Measurements from ENCODE around the gene FAM120B. TPM values are rescaled to one million over a fixed set of nuclear protein-coding genes. Genes with fewer than 3 reads are reported as not detected.

Gene FAM120B
- total RNA-seq, 1 experiment from 2014 or later: 6.0 TPM

DNA sequence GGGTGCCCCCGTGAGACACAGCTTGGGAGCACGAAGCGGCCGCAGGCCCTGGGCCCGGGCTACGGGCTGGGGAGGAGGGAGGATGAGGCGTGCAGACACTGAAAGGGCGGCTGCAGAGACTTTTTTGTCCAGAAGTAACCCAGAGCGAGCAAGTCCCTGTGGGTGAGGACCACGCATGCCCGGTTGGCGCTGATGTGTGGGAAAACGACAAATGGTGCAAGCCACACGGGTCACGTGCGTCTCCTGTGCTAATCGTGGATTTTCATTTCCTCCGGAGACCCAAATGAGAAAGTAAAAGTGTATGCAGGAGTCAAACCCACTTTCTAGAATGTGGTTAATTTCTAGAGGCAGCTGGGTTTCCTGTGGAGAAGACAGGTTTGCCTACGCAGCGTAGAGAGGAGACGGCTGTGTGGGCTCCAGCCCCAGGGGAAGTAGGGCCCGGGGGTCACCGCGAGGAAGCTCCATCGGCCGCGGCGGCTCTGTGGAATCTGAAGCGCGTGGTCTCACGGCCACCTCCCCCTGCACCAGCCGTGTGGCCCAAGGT lies 34.7 kb upstream of the FAM120B start:
- no peak for DNase-seq (ENCODE audit: extremely low read depth, low read depth)

DNA sequence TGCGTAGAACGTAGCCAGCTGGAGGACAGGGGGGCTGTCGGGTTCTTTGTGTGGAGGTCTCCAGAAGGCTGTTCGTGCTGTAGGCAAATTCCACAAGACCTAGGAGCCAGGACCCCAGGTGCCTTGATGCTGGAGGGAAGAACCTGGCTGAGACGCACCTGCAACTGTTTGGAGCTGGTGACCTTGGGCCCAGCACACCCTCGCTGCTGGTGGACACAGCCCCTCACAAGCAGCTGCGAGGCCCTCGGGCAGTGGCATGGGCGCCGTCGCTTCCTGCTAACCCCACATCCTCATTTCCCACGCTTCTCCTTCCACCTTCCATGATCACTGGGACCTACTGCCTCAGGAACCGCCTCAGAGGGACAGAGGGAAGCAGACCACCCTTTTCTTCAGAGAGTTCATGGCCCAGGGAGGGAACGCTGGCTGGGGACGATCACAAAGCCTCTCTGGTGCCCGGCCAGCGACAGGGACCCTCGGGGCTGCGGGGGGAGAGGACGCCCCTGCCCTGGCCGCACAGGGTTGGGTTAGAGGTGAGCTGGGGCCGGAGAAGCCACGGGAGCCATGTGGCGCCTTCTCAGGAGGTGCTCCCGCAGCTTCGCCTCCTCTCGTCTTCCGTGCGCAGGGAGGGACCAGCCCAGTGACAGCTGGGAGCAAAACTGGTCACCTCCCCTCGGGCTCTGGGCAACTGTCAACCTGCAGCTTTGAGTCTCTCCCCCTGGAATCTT lies 34.1 kb upstream of the FAM120B start:
- no peak for DNase-seq (ENCODE audit: extremely low read depth, low read depth)

DNA sequence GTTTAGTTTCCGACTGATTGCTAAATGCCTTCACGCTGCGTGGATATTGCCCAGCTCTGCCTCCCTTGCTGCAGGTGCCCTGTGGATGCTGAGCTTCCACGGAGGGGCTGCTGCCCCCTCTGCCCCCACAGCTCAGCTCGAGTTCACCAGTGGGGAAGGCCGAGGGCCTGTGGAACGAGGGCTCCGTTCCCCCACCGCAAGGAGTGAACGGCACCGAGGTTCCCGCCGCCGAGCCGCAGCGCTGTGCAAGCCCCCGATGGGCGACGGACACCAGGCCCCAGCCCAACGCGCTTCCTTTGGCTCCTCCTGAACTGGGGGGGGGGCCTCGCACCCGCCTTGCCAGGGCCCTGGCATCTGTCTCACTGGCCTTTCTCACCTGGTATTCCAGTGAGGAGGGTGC lies 33.4 kb upstream of the FAM120B start:
- DNase-seq (ENCODE audit: extremely low read depth, low read depth): no peak

DNA sequence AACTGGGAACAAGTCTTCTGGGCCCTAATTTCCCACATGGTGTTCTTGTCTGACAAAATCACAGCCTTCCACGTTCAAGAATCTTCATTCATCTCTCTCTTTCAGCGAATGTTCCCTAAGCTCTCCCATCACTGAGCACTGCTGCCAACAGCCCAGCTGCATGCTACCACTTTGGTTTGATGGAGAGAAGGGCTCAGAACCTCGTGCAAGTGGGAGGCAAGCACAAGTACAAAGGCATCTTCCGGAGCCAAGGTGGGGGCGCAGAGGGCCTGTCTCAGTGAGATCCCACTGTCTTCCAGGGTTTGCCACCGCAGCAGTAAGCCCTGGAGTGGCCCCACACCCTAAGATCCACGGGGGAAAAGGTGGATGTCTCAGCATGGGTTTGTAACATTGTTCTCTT lies 32.9 kb upstream of the FAM120B start:
- no peak for DNase-seq (ENCODE audit: extremely low read depth, low read depth)

GRCh38 chr6:170274713-170275560 lies 31.6 kb upstream of the FAM120B start:
- no peak for DNase-seq (ENCODE audit: extremely low read depth, low read depth)

DNA sequence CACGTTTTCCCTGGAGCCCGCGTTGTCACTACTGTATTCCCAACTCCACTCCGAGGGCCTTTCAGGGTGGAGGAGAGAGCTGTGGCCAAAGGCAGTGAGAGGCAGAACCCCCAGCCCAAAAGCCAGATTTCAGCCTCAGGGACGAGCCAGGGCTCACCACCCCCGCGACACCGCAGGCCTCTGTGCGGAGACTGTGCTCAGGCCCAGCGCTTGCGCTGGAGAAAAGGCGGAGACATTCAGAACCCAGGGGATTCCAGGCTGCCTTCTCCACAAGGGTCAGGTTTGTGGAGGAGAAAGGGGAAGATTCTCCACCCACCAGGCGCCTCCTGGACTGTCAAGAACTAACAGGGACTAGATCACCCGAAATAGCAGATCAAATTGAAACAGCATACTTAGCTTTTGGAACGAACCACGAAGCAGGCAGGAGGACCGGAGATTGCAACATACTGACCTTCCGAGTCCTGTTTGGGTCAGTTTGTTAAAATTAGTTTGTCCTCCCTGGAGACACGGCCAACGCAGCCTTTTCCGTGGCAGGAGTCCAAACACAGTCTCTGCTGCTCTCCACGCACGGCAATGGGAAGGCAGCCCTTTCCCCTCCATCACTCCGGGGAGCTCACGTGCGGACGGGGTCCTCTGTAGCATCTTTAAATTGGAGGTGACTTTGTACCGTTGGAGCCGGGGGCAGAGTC lies 30.0 kb upstream of the FAM120B start:
- no peak for DNase-seq (ENCODE audit: extremely low read depth, low read depth)

- DNase-seq (ENCODE audit: extremely low read depth, low read depth): no peak
Observed at GRCh38 chr6:170277893-170278742, 28.4 kb upstream of the FAM120B start.

DNA sequence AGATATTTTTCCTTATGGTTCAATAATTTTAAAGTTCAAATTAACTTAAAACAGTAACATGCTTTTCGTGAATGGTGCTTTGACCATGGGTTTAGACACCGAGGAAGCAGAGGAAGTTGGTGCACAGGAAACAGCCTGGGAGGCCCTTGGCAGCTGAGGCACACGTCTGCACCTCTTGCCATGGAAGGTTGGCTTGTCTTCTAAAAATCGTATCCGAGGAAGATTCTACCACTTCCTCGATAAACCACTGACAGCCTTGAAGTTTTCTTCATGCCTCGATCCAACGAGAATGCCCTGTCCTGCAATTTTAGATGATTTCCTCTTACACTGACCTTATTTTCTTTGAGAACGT lies 27.8 kb upstream of the FAM120B start:
- no peak for DNase-seq (ENCODE audit: extremely low read depth, low read depth)

- DNase-seq (ENCODE audit: extremely low read depth, low read depth): no peak
Observed at GRCh38 chr6:170279426-170279825, 27.1 kb upstream of the FAM120B start.

- peak; percentile 55 for DNase-seq (ENCODE audit: extremely low read depth, low read depth)
Observed at GRCh38 chr6:170279977-170280688, 26.4 kb upstream of the FAM120B start.

GRCh38 chr6:170280689-170281045 lies 25.9 kb upstream of the FAM120B start:
- DNase-seq (ENCODE audit: extremely low read depth, low read depth): no peak

GRCh38 chr6:170281331-170282292 lies 24.9 kb upstream of the FAM120B start:
- no peak for DNase-seq (ENCODE audit: extremely low read depth, low read depth)

DNA sequence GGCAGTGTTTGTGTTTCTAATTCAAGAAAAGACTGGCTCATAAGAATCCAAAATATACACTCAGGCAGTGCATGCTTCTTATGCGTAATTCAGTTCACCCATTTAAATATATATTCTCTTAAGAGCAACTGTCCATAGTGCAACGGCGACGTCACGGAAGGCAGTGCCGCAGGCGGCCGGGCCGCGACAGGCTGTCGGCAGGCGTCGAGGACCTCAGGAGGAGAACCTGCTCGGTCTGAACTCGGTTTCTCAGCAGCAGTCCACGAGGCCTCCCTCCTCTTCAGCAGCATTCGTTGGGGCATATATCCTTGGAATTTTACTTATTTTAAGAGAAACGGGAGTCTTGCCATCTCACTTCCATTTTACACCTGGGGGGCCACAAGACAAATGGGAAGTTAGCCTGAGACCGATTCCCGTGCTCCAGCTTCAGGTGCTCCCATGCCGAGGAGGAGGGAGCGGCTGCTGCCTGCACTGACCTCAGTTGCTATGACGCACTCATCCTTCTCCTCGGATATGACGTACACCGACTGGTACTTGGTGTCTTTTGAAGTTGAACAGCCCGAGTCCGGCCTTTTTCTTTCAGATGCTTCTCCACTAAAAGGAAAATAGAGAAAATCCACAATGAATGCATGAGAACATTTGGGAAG lies 23.9 kb upstream of the FAM120B start:
- no peak for DNase-seq (ENCODE audit: extremely low read depth, low read depth)

DNA sequence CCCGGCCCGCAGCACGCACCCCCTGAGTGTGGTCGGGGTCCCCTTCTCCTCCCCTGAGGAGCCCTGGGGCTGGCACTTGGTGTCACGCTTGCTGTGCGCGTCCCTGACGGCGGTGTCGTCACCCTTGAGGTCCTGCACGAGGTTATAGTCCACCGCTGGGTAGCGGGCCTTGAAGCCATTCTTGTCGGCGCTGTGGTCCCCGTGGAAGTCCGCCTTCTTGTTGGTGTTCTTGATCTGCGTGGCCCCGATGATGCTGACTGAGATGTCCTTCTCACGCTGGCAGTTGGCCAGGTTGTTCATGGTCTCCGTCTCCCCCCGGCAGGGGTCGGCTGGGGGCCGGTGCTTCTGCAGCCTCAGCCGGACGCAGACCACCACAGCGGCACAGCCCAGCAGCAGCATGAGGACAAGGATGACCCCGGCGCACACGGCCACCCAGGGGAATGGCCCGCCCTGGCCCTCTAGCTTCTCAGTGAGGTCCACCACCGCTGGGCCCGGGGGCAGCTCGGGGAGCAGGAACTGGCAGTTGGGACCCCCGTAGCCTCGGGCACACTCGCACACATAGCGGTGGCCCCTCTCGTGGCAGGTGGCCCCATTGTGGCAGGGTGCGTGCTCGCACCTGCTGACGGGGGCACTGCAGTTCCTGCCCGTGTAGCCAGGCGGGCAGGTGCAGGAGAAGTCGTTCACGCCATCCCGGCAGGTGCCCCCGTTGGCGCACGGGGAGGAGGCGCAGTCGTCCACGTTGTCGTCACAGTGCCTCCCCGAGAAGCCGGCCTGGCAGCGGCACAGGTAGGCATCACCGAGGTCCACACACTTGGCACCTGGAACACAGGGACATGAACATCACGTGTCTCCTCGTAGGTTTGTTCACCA lies 23.1 kb upstream of the FAM120B start:
- no peak for DNase-seq (ENCODE audit: extremely low read depth, low read depth)

GRCh38 chr6:170284126-170284773 lies 22.3 kb upstream of the FAM120B start:
- no peak for DNase-seq (ENCODE audit: extremely low read depth, low read depth)

- DNase-seq (ENCODE audit: extremely low read depth, low read depth): no peak
Observed at GRCh38 chr6:170284866-170285469, 21.6 kb upstream of the FAM120B start.
